ENCODE results near the gene NUTM2F. TPM values are rescaled to one million over a fixed set of nuclear protein-coding genes. Genes with fewer than 3 reads are reported as not detected.
A peak's percentile ranks its signal among the peaks of the same experiment; 100 is the strongest.
"Not testable (repeated sequence)": the region's sequence is repeated elsewhere in the genome, so short reads cannot be mapped to it uniquely, and the experiment has no call there.

NUTM2F gene
- polyA plus RNA-seq, 6 donors from 2014 or later: not detected

GRCh38 chr9:94339657-94340056, 11.2 kb upstream of the NUTM2F start:
- H3K27ac Mint-ChIP-seq; H3K4me1 Mint-ChIP-seq; H3K4me3 Mint-ChIP-seq; ATAC-seq (ENCODE audit: low read depth in 2 of 2); H3K27me3 Mint-ChIP-seq; DNase-seq; H3K36me3 Mint-ChIP-seq; H3K9me3 Mint-ChIP-seq: not testable (repeated sequence)

- not testable (repeated sequence) for H3K4me1 Mint-ChIP-seq; H3K36me3 Mint-ChIP-seq; H3K27ac Mint-ChIP-seq; H3K27me3 Mint-ChIP-seq; H3K9me3 Mint-ChIP-seq; ATAC-seq (ENCODE audit: low read depth in 2 of 2); DNase-seq; H3K4me3 Mint-ChIP-seq
Observed at GRCh38 chr9:94338723-94339122, 10.3 kb upstream of the NUTM2F start.

- not testable (repeated sequence) for H3K36me3 Mint-ChIP-seq; H3K4me3 Mint-ChIP-seq; H3K27me3 Mint-ChIP-seq; ATAC-seq (ENCODE audit: low read depth in 2 of 2); H3K9me3 Mint-ChIP-seq; DNase-seq; H3K4me1 Mint-ChIP-seq; H3K27ac Mint-ChIP-seq
Observed at GRCh38 chr9:94336445-94336844, 8.0 kb upstream of the NUTM2F start.

GRCh38 chr9:94325583-94325982, 2.9 kb downstream of the NUTM2F start:
- not testable (repeated sequence) for H3K4me1 Mint-ChIP-seq; H3K4me3 Mint-ChIP-seq; H3K27ac Mint-ChIP-seq; ATAC-seq (ENCODE audit: low read depth in 2 of 2); H3K36me3 Mint-ChIP-seq; H3K27me3 Mint-ChIP-seq; DNase-seq; H3K9me3 Mint-ChIP-seq

GRCh38 chr9:94323153-94323798, 5.2 kb downstream of the NUTM2F start:
- H3K4me3 Mint-ChIP-seq: not testable (repeated sequence)

GRCh38 chr9:94322342-94322940, 6.0 kb downstream of the NUTM2F start:
- H3K9me3 Mint-ChIP-seq; ATAC-seq (ENCODE audit: low read depth in 2 of 2); DNase-seq; H3K27me3 Mint-ChIP-seq; H3K36me3 Mint-ChIP-seq; H3K27ac Mint-ChIP-seq; H3K4me1 Mint-ChIP-seq; H3K4me3 Mint-ChIP-seq: not testable (repeated sequence)

More at GRCh38 chr9:94323153-94323798, 5.2 kb downstream of the NUTM2F start:
- H3K9me3 Mint-ChIP-seq; H3K36me3 Mint-ChIP-seq; H3K27ac Mint-ChIP-seq; ATAC-seq (ENCODE audit: low read depth in 2 of 2); H3K4me1 Mint-ChIP-seq; DNase-seq; H3K27me3 Mint-ChIP-seq: not testable (repeated sequence)

- H3K9me3 Mint-ChIP-seq; H3K36me3 Mint-ChIP-seq; H3K27me3 Mint-ChIP-seq; H3K4me3 Mint-ChIP-seq; H3K27ac Mint-ChIP-seq; H3K4me1 Mint-ChIP-seq; ATAC-seq (ENCODE audit: low read depth in 2 of 2); DNase-seq: not testable (repeated sequence)
Observed at GRCh38 chr9:94317949-94318657, 10.3 kb downstream of the NUTM2F start.

- not testable (repeated sequence) for H3K27ac Mint-ChIP-seq, H3K9me3 Mint-ChIP-seq, H3K4me3 Mint-ChIP-seq, DNase-seq, H3K36me3 Mint-ChIP-seq, H3K27me3 Mint-ChIP-seq, H3K4me1 Mint-ChIP-seq
- peak in 1 of 2 donors; percentile 32 for ATAC-seq (ENCODE audit: low read depth in 2 of 2)
Observed at GRCh38 chr9:94316236-94316635, 12.2 kb downstream of the NUTM2F start.

- not testable (repeated sequence) for H3K4me3 Mint-ChIP-seq, H3K9me3 Mint-ChIP-seq, DNase-seq, H3K27ac Mint-ChIP-seq, H3K4me1 Mint-ChIP-seq, H3K36me3 Mint-ChIP-seq, H3K27me3 Mint-ChIP-seq
- ATAC-seq (ENCODE audit: low read depth in 2 of 2): peak in 1 of 2 donors; percentile 23
Observed at GRCh38 chr9:94315034-94315984, 13.1 kb downstream of the NUTM2F start.

GRCh38 chr9:94303321-94303720, 25.1 kb downstream of the NUTM2F start:
- H3K9me3 Mint-ChIP-seq: peaks cover 0 to 2% (median 0%) of the 10 kb centered on the region in 7 donors
- peaks cover 13 to 16% of the 10 kb centered on the region in 2 donors for H3K36me3 Mint-ChIP-seq
- ATAC-seq (ENCODE audit: low read depth in 2 of 2) (no peak), DNase-seq (no peak)
- H3K4me3 Mint-ChIP-seq: no peak overlapping the region
- H3K27ac Mint-ChIP-seq: no peak overlapping the region
- no peaks in the 10 kb centered on the region for H3K27me3 Mint-ChIP-seq
- H3K4me1 Mint-ChIP-seq: no peaks in the 10 kb centered on the region

- ATAC-seq (ENCODE audit: low read depth in 2 of 2): no peak
- no peaks in the 10 kb centered on the region for H3K27me3 Mint-ChIP-seq
- H3K27ac Mint-ChIP-seq: no peak overlapping the region
- no peaks in the 10 kb centered on the region for H3K4me1 Mint-ChIP-seq
- peaks cover 13 to 16% of the 10 kb centered on the region in 2 donors for H3K36me3 Mint-ChIP-seq
- H3K9me3 Mint-ChIP-seq: peaks cover 0 to 2% (median 0%) of the 10 kb centered on the region in 7 donors
- no peak overlapping the region for H3K4me3 Mint-ChIP-seq
- DNase-seq: no peak
Observed at GRCh38 chr9:94302426-94302825, 26.0 kb downstream of the NUTM2F start.

GRCh38 chr9:94301583-94301982, 26.9 kb downstream of the NUTM2F start:
- Mint-ChIP-seq H3K27me3 (no peaks in the 10 kb centered on the region), H3K4me1 (no peaks in the 10 kb centered on the region), H3K27ac (no peak overlapping the region), H3K4me3 (no peak overlapping the region), H3K9me3 (peaks cover 0 to 2% (median 0%) of the 10 kb centered on the region in 7 donors), H3K36me3 (peaks cover 16 to 18% of the 10 kb centered on the region in 2 donors)
- ATAC-seq (ENCODE audit: low read depth in 2 of 2): no peak
- DNase-seq: no peak
